ENCODE data around the gene ADTRP.

ADTRP gene, protein sequence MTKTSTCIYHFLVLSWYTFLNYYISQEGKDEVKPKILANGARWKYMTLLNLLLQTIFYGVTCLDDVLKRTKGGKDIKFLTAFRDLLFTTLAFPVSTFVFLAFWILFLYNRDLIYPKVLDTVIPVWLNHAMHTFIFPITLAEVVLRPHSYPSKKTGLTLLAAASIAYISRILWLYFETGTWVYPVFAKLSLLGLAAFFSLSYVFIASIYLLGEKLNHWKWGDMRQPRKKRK

DNA sequence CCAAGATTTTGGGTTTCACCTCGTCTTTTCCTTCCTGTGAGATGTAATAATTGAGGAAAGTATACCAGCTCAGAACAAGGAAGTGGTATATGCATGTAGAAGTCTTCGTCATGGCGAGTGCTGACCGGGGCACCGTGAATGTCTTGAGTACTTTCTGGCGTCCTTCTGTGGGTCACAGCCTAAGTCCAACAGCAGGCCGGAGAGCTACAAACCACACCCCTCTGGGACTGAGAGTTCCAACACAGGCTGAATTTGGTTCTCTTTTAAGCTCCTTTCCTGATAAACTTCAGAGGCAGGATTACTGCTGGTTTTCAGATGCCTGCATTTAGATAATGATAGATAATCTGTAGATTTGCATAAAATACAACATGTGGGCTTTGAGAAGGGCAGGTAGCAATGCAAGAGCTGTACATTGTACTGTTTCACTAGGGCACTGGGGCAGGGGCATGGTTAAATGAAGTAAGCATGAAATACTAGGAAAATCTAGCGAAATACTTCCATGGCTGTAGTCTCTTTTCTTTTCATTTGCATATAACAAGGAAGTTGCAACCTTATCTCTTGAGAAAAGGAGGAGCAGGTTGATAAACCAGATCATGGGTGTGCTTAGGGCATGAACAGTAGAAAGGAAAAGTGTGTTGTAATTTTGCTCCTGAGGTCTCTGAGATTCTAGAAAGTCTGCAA is at the start of gene ADTRP:
TSS of gene ADTRP (minus strand) at position 156 of the 681 bp plus-strand sequence. CDS start at position 112, 44 bp downstream.
- DNase-seq: no peak

DNA sequence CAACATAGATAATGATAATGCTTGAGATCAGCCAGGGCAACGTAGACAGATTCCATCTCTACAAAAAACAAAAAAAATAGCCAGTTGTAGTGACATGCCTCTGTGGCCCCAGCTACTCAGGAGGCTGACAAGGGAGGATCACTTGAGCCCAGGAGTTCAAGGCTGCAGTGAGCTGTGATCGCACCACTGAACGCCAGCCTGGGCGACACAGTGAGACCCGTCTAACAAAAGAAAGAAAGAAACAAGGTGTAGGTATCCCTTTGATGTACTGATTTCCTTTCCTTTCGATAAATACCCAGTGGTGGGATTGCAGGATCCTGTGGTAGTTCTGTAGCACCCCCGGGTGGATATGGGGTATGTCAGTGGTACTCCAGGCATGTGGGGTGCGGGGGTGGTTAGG is 48.2 kb upstream of the ADTRP start:
- no peak for DNase-seq

DNA sequence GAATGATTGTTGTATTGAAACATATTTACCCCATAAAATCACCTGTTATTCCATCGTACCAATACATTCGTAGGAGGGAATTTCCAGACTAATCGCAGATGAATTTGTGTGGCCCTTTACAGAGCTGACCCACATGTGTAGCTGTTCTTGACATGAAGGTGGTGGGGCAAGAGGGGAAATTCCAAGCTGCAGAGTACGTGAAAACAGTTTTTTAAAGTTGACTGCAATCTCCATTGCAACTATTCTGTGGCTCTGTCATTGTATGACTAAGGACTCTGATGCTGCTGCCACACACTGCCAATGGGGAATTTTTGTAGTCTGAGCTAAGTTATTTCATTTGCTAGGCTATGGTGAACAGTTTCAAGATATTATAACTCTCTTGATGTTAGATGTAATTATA is 46.4 kb upstream of the ADTRP start:
- DNase-seq: no peak

DNA sequence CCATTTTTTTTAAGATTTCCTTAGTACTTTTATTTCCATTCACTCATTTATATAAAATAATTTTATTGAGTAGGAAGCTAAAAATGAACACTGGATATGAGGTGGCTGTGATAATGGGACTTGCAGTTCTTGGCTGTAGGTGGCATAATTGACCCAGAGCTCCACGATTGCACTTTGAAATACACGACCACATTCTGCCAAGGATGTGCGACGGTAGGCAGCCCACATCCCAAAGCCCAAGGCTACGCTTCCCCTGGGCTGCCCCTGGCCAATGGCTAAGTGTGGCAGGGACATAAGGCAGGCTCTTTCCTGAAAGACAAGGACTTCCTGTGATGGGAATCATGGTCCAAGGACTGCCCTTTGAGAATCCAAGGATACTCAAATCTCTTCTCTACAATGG is 43.7 kb upstream of the ADTRP start:
- no peak for DNase-seq

DNA sequence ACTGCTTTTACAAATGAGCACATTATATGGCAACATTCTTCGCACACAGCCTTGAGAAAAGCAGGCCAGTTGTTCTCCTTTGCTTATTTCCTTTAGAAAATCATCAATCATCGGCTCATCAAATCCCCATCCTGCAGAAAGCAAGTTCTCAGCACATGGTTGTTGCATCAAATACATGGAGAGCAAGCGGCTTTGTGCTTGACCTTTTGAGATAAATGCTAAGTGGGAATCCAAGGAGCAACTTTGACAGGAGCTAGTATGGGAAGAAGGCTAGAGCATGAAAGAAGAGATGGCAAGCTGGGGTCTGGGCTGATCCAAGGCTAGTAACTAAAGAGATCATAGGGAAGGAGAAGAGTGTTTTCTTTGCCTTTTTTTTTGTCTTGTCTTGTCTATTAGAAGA is 43.2 kb upstream of the ADTRP start:
- DNase-seq: no peak

DNA sequence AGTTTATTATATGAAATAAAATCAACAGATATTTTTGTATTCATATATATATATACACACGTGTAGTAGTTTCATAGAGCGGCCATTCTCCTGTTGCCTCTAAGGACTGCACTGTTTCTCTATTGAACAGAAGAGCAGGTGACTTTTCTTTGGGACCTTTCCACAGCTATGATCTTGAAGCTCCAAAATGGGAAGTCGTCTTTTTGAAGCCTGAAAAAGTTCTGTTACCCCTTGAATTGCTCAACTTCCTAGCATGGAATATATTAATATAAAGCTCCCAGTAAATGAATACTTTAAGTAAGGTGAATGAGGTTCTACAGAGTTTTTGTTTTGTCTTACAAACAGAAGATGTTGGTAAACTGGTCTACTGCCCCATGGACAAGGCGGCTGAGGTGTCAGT is 42.2 kb upstream of the ADTRP start:
- no peak for DNase-seq

DNA sequence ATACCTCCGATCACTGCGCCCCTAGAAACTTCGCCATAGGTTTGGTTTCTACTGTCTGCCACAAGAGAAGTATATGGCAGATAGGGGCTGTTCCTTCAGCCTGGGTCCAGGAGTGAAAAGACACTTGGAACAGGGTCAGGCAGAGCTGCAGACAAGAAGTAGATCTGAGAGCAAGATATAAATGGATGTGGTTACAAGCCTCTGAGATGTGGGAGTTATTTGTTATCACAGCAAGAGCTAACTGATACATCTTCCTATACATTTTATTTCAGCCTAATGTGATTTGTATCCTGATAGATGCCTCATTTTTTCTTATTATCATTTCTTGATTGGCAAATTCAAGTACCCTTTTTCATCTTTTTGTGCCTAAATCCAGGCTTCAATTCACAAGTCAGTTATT is 40.9 kb upstream of the ADTRP start:
- DNase-seq: no peak

DNA sequence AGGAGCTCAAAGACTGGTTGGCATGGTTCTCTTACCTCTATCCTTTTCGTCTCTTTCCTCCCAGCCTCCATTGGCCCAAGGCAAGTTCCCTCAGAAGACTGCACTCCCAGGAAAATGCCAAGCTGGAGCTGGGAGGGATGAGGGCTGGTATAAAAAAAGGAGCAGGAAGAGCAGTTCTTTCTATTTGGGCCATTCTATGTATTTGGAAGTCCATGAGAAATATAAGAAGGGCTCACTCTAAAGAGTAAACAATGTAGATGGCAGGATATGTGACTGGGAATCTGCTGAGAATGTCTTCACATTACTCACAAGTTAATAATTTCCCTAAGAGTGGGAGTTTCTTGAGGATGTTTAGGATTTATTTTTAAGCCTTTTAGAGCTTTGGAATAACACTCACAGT is 36.6 kb upstream of the ADTRP start:
- DNase-seq: no peak

DNA sequence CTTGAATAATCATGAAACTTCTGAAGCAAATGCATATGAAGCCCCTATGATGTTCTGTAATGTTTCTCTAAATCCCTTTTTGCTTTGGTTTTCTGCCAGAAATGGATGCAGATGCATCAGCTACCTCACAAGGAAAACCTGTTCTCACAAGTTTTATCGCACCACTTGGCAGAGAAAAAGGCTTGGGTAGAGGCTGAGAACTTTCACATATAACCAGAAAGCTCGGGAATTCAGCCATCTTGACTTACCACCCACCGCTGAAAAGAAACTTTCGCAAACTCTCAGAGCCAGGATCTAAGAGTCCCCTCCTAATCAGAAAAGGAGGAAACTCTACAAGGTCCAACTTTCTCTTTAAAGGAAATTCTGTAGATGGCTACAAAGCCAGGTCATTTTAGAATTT is 36.2 kb upstream of the ADTRP start:
- DNase-seq: no peak

DNA sequence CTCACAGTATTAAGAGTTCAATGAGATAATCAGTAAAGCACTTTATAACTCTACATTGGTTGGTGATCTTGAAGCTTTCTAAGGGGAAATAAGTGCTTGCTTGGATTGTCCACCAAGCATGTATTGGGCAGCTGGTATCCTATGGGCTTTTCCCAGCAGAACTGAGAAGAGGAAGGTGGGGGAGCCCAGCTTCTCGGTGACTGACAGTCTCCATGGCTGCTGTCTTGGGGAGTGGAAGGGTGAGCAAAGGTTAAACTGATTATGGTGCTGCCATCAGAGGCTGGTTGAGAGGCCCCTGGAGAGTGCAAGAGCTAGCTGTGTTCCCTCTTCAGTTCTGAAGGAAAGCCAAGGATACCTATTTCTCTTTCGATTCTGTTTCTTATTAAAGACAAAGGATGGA is 35.5 kb upstream of the ADTRP start:
- no peak for DNase-seq

DNA sequence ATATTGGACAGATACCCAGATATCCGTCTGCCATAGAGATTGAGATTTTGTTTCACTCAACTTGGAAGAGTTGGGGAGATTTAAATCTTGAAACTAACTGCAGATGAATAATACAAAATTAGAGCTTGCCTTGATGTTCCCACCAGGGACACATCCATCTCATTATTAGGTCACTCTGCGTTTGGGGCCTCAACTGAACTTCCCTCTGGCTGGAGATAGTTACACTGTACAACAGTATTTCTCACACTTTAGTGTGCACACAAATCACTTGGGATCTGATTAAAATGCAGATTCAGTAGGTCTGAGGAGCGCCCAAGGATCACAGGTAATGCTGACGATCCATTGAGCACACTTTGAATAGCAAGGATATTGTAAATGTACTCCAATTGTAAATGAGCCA is 35.0 kb upstream of the ADTRP start:
- no peak for DNase-seq

DNA sequence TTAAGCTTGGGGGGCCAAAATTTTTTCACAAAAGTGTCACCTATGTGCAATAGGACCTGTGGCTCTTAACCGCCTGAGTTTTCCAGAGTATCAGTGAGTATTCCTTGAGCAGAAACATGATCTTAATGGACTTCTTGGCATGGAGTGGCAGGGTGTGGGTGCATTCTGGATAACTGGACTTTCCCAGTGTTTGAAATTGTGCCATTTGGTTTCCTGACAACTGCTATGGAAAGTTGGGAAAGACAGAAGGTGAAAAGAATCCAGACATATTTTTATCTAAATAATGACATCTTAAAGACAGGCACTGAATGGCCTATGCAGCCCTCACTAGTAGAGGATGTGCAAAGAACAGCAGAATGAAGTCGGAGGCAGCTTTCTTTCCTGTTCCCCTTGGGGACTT is 34.3 kb upstream of the ADTRP start:
- DNase-seq: no peak

DNA sequence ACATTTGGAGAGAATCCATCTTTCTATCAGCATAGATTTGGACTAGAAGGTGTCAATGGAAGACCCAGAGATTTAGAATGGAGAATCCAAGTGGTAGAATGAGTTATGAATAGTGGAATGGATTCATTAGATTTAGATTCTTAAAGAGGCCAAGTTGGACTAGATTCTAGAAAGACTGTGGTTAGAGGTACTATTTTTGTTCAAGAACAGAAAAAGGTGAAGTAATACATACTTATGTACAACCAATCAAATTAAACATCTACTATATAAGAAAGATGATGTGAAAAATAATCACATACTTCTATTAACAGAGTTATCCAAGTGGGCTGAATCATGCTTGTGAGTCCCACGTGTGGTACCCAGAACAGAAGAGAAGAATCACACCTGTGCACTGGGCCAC is 33.8 kb upstream of the ADTRP start:
- no peak for DNase-seq

DNA sequence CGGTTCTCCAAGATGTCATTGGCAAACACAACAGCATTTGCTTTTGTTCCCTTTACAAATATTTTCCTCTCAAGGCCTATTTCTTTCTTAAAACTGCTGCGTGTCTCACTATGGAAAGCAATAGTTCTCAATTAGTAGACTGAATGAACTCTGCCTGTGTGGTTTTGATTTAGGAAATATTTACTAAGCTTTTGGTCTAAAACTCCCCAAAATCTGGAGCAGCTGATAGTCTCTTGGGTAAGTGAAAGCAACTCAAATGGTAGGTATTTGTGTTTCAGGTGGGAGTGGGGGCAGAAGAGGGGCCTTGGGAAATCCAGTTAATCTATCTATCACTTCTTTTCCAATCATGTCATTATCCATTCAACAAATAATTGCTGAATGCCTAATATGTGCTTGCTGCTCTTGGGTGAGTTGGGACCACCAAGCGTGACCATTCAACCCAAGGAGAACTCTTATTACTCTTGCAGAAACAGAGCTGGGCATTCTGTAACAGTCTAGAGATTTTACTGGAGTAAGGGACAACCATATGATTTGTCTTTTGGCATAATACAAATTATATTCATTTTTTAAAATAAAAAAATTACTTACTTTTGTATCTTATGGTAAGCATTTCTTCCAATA is 33.2 kb upstream of the ADTRP start:
- DNase-seq: no peak

DNA sequence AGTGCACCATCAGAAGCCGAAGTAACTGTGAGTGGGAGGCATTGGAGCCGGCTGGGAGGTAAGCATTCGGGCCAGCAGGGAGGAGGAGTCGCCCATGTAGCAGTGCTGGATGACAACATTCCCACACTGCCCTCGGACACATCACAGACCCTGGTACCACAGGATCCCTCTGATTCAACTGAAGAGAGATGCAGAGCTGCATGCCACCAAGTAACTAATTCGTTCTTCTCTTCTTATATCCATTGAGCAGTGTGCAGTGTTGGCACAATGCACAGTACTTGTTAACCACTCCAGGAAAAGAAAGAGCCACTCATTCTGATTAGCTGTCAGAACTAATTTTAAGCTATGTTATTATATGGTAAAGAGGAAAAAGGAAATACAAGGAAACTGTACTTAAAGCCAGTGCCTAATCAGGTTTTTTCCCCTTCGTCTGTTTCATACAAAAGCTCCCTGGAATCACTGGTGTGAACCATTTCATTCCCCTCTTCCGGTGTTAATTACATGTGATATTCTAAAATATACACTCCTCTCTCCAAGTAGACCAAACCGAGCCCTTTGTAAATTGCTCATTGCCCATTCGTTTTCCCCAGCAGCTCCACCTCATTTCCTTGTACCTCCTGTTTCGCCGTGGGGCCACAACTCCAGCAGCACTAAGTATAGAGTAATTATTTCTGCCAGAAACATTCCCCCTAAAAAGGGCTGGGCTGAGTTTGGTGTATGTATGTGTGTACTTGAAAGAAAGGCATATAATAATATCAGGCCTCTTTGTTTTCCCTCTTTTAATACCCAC is 32.4 kb upstream of the ADTRP start:
- no peak for DNase-seq

DNA sequence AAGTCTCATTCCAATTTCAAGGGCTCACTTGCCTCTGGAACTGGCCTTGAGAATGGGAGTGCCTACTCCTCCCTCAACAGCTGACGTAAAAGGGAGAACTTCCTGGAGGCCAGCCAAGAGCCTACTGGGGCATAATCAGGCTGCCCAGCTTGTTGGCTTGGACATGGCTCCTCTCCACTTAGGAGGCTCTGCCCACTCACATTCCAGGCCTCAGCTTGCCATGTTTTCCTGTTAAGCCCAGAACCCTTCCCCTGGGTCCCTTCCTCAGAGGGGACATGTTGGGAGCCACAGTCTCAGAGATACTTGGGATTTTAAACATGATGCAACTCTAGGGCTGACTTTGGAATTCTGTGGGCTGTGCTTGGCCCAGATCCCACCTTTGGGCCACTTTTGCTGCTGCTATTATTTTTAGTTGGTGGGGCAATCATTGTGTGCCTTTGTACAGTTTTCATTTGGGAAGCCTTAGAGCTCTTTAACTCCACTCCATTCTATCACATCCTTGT is 31.5 kb upstream of the ADTRP start:
- DNase-seq: no peak

DNA sequence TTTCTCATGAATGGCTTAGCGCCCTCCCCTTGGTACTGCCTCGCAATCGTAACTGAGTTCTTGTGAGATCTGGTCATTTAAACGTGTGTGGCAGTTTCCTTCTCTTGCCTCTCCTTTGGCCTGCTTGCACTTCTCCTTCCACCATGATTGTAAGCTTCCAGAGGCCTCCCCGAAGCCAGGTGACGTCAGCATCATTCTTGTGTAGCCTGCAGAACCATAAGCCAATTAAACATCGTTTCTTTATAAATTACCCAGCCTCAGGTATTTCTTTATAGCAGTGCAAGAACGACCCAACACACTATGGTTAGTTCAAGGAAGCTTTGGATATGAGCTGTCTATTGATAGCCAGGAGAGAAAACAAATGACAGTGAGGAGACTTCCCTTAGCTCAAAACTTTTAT is 29.5 kb upstream of the ADTRP start:
- DNase-seq: no peak

DNA sequence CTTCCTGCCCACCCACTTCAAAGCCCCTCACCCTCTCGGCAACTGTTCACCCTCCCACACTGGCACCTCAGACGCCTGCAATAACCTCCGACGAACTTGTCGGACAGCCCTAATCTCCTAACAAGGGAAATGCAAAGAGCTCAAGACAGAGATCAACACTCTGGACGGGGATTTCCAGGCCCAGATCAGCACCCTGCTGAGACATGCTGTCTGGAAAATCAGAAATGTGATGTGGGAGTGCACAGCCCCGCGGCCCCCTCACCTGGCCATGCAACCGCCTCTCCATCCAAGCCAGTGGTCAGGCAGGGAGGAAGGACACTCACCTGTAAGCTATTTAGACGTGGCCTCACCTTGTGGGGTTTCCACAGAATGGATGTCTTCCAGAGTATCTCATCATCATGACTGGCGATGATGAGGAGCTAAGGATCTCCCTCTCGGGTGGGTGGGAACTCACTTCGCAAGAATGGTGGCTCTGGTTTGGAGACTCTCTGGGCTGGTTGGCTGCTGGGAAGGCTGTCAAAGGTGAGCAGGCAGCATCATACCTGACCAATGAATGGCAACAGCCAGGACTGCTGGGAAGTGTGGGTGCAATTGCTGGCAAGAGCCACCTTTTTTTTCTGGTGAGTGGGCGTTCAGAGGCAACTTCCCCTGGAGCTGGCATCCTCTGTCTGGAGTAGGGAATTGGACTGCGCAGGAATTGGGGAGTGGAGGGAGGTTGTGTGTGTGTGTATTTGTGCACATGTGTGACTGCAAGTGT is 28.1 kb upstream of the ADTRP start:
- DNase-seq: no peak

DNA sequence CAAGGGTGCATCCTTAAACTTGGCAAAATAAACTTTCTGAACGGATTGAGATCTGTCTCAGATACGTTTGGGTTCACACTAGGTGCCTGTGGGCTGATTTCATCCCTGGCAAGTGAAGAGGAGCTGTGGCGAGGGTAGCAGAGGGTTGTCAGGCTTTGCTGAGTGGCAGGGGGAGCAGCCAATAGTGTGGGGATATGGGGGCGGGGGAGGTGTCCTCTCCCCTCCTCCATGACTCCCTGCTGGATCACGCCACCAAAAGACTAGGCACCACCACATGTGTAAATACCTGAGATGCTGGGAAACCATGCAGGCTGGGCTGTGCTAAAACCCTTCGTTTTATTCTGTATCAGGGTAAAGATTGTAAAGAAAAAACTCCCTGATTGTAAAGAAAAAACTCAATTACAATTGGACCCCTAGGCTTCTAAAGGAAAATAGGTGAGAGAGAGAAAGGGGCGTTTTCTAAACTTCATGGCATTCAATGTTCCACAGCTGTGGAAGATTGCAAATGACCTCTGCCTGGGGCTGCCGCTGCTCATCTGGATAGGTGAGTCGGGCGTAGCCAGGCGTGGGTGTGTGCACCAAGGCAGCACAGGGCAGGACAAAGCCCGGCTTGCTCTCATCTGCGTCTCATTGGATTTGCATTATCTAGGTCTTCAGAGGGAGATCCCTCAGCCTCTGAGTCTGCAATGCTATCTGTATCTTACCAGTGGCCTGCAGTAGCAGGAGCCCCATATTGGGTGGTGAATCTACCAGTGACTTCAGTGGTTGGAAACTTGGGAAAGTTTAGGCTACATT is 26.9 kb upstream of the ADTRP start:
- no peak for DNase-seq

DNA sequence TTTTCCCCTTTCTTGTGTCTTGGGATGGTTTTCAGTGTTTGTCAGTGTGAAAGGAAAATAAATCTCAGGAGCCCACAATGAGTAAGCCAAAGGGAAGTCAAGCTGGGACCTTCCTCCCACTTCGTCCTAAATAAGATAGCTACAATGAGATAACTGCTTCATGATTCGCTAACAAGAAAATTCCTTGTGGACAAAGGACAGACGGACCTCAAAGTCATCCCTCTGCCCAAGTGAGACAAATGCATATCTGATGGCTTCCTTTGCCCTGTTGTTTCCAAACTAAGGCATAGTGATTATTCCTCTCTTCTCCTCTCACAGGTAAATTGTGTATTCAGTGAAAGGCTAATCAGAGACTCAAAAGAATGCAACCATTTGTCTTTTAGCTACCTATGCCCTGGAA is 26.1 kb upstream of the ADTRP start:
- no peak for DNase-seq

DNA sequence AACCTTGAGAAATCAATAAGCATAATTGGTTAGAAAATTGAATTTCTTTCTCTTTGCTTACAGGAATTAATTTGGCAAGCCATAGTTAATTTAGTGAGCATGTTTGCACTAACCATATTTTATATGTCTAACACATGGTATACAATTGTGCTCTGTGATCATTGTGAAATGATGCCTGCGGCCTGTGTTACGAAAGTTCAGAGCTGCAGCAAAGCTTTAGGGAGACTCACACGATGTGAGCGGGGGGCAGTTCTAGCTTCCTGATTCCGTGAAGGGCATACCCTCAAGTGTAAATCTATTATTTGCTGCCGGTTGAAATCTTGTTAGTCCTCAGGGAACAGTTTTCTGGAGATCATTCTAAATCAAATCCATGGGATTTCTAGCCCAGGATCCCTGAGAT is 25.5 kb upstream of the ADTRP start:
- peak; percentile 31 for DNase-seq

DNA sequence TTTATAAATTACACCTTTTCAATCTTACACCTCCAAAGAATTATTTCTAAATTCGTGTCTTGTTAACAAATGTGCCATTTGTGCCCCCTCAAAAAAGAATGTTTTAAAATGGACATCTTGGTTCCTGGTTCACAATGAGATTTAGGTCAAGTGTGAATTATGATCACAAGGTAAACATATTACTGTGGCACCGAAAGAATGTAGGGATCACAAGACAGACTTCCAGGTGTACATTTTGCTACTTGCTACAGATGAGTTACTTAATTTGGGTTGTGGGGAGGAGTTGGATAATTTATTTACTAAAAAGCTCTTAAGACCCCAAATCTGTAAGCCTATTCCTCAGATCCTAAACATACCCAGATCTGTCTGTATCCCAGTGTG is 25.0 kb upstream of the ADTRP start:
- no peak for DNase-seq

Measured in SIG-M5 (cell line).